HG02798 (cell line): ENCODE measurements around the gene F2RL3.
"Not testable (repeated sequence)": the region's sequence is repeated elsewhere in the genome, so short reads cannot be mapped to it uniquely, and the experiment has no call there.

Experiments used
- ATAC-seq: cut with Tn5 transposase; IDR thresholded peaks from one replicate; pipeline ENCODE4 v1.9.1; 2021; ENCODE audit warnings: mild to moderate bottlenecking; ENCODE audit not compliant: unreplicated experiment, poor library complexity

The F2RL3 gene

DNA sequence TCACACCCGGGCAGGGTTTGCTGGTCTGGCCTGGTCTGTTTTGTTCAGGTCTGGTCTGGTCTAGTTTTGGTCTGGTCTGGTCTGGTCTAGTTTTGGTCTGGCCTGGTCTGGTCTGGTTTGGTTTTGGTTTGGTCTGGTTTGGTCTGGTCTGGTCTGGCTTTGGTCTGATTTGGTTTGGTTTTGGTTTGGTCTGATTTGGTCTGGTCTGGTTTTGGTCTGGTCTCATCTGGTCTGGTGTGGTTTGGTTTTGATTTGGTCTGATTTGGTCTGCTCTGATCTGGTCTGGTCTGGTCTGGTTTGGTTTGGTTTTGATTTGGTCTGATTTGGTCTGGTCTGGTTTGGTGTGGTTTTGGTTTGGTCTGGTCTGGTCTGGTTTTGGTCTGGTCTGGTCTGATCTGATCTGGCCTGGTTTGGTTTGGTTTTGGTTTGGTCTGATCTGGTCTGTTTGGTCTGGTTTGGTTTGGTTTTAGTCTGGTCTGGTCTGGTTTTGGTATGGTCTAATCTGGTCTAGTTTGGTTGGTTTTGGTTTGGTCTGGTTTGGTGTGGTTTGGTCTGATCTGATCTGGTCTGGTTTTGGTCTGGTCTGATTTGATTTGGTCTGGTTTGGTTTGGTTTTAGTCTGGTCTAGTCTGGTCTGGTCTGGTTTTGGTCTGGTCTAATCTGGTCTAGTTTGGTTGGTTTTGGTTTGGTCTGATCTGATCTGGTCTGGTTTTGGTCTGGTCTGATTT is 14.4 kb upstream of the F2RL3 start:
- ATAC-seq = no peak

DNA sequence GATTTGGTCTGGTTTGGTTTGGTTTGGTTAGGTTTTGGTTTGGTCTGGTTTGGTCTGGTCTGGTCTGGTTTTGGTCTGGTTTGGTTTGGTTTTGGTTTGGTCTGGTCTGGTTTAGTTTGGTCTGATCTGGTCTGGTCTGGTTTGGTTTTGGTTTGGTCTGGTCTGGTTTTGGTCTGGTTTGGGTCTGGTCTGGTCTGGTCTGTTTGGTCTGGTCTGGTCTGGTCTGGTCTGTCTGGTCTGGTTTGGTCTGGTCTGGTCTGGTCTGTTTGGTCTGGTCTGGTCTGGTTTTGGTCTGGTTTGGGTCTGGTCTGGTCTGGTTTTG is 13.9 kb upstream of the F2RL3 start:
- not testable (repeated sequence) for ATAC-seq

DNA sequence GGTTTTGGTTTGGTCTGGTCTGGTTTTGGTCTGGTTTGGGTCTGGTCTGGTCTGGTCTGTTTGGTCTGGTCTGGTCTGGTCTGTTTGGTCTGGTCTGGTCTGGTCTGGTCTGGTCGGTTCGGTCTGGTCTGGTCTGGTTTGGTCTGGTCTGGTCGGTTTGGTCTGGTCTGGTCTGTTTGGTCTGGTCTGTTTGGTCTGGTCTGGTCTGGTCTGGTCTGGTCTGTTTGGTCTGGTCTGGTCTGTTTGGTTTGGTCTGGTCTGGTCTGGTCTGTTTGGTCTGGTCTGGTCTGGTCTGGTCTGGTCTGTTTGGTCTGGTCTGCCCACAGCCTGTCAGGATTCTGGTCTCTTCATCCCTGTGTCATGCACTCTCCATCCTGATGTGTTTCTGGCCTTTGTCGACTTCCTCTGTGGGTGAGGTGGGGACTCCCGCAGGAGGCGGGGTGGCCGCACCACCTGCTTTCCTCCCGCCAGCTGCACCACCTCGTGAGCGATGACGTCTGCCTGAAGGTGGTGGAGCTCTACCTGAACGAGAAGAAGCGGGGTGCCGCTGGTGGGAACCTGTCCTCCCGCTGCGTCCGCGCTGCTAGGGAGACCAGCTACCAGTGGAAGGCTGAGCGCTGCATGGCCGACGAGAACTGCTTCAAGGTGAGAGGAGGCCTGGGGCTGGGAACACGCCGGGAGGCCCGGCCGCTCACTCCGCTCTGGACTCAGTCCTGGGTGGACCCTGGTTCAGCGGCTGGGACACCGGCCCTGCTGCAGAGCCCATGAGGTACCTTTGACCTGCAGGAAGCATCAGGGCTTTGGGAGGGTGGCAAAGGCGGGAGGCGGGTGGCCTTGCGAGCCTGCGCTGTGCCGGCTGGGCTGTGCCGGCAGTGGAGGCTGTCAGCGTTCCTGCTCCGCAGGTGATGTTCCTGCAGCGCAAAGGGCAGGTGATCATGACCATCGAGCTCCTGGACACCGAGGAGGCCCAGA is 12.9 kb upstream of the F2RL3 start:
- ATAC-seq = no peak

DNA sequence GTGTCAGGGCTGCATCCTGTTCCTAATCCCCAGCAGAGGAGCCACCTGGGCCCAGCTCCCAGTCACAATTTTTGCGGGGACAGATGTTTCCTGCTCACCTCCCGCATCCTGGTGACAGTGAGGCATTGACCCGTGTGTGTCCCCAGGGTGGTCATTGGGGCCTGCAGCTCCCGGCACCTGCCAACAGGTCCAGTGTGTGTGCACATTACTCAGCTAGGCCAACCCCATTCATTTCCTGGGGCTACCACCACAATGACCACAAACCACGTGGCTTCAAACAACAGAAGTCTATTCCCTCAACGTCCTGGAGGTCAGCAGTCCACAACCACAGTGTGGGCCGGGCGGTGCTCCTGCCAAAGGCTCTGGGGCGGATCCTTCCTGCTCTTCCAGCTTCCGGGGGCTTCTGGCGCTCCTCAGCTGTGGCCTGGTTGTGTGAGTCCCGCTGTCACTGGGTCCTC is 11.9 kb upstream of the F2RL3 start:
- ATAC-seq = no peak

DNA sequence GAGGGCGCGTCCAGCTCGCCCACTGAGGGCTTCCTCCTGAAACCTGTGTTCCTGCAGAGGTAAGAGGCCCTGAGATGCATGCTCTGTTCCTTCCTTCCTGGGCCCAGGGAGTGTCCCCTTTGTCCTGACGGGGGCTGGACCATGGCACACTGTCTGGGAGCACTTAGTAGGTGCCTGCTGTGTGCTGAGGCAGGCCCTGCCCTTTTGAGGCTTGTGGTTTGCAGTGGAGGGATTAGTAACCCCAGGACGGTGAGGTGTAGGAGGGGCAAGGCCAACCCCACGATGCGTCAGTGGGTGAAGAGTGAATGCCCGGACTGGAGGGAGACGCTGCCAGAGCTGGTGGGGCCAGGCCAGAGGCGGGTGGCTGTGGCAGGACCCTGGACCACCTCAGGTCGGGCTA is 11.2 kb upstream of the F2RL3 start:
- ATAC-seq = no peak

DNA sequence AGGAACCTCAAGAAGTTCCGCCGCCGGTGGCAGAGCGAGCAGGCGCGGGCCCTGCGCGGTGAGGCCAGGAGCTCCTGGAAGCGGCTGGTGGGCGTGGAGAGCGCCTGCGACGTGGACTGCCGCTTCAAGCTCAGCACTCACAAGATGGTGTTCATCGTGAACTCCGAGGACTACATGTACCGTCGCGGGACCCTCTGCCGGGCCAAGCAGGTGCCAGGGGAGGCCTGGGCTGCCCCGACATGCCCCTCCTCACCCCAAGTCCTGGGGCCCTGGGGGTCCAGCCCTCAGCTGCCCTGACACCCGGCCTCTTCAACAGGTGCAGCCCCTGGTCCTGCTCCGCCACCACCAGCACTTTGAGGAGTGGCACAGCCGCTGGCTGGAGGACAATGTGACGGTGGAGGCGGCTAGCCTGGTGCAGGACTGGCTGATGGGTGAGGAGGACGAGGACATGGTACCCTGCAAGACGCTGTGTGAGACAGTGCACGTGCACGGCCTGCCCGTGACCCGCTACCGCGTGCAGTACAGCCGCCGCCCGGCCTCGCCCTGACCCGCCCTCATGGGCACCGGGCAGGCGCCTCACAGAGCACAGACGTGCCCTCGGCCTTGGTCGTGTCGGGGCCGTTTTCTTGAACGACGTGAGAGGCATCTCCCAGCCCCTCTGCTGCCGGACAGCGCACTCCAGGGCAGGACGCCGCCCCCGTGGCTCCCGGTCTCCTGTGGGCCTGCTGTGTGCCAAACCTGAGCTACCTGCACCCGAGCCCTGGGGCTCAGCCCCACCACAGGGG is 10.4 kb upstream of the F2RL3 start:
- ATAC-seq = no peak

DNA sequence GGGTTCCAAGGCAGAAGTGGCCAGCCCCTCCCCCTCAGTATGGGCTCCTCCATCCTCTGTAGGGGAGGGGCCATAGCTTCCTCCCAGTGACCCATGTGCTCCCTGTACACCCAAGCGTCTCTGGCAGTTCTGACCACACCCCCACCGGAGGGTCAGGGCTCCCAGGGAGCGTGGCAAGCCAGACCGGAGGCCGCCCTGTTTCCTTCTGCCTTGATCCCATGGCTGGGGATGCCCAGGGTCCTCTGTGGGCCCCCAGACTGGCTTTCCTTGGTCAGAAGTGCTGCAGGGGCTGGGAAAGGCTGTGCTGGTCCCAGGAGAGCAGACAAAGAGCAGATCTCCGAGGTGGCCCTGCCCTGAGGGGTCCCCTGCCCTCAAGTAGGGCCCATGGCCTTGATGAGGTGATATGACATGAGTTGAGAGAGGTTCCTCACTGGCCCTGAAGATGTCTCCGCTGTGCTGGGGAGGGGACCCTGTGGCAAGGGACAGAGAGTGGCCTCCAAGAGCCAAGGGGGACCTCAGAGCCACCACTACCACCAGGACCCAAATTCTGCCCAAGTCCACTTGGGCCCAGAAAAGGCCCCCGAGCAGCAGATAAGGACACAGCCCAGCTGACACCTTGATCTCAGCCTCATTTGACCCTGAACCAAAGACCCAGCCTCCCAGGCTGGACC is 7.8 kb upstream of the F2RL3 start:
- no peak for ATAC-seq

DNA sequence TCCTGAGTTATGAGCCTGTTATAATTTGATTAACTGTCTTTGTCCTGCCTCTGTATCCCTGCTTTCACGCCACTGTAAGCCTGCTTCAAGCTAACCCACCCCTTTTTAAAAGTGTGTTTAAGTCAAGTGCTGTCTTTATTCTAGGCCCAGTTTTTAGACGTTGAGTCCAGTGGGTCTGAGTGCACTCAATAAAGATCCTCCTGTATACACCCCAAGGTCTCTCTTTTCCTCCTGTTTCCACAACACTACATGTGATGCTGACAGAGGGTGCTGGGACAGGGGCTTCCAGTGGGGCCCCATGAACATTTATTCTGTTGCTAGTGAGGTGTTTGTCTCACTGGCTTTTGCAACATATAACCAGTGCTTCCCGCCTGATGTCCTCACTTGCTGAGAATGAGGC is 6.7 kb upstream of the F2RL3 start:
- ATAC-seq = no peak

DNA sequence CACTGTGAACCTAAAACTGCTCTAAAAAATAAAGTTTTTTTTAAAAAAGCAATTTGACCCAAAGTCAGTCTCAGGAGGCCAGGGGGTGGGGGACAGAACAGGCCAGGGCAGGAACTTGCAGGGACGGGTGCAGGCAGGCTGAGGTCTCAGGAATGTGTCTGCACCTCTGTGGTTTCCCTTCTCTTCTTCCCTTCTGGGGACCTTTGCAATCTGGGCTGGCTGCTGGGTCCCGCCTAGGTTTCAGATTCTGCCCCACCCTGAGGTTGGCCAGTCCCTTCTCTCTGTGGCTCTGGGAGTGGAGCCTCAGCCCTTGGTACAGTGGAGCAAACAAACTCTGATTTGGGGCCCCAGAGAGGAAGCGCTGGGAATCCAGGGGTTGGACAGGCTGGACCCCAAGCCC is 5.3 kb upstream of the F2RL3 start:
- no peak for ATAC-seq

DNA sequence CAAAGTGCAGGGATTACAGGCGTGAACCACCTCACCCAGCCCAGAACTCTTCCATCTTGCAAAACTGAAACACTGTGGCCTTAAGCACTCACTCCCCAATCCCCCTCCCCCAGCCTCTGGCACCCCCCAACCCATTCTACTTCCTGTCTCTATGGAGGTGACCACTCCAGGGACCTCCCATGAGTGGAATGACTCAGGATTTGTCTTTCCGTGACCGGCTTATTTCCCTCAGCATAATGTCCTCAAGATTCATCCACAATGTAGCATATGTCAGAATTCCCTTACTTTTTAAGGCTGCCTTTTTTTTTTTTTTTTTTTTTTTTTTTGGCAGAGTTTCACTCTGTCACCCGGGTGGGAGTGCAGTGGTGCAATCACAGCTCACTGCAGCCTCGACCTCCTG is 3.6 kb upstream of the F2RL3 start:
- no peak for ATAC-seq

DNA sequence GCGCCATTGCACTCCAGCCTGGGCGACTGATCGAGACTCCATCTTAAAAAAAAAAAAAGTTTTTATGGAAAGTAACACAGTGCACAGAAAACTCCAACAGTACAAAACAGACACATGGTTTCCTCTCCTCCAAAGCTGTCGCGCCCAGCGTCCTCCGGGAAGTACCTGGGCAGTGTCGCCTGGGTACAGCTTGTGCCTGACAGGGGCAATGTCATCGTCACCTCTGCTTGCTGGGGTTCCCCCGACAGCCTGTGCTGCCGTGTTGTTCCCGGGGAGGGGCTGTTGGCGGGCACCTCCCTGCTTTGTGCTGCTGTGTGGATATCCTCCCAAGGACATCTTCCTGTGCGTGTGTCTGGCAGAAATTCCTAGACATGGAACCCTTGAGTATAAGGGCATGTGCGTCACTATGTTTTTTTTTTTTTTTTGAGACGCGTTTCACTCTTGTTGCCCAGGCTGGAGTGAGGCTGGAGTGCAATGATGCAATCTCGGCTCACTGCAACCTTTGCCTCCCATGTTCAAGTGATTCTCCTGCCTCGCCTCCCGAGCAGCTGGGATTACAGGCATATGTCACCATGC is 2.4 kb upstream of the F2RL3 start:
- no peak for ATAC-seq

DNA sequence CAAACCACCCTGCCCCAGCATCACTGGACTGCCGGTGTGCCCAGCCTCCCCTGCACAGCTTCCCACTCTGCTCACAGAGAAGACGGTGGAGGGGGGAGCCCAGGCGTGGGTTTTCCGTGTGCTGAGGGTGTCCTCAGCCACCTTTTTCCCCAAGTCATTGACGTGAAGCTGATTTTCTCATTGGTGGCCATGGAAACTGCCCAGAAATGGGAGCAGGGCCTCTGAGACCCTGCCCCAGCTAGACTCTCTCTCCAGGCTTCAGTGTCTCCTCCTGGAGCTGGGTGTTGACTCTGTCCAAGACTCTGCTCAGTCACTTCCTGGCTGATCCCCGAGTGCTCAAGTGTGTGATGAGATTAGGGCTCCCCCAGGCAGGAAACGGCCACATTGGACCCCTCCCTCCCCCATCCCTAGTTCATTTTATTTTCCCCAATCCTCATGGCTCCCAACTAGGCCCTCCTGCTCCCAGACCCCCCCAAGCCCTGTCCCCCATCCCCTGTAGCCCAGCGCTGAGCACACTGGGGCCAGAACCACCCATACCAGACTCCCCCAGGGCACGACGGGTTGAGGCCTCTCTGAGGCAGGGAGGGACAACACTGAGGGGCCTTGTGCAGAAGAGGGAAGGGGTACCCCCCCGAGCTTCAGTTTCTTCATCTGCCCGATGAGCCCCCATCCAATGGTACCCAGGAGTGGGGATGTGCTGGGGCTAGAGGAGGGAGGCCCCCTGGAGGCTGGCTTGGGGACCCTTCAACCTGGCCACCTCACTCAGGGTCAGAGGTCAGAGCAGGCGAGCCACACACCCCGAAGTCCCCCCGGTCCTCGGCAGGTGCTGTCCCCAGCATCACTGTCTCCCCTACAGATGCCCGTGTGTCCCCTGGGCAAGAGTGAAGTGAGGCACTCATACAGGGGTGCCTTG is 1.2 kb upstream of the F2RL3 start:
- no peak for ATAC-seq

DNA sequence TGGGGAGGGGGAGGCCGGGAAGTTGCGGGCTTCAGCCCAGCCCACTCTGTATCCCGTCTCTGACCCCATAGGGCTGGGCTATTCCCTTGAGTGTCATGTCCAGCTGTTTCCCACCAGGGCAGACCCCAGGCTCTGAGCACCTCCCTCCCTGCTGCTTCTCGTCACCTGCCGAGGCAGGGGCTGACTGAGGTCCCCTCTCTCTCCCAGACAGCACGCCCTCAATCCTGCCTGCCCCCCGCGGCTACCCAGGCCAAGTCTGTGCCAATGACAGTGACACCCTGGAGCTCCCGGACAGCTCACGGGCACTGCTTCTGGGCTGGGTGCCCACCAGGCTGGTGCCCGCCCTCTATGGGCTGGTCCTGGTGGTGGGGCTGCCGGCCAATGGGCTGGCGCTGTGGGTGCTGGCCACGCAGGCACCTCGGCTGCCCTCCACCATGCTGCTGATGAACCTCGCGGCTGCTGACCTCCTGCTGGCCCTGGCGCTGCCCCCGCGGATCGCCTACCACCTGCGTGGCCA is 625 bp downstream of the F2RL3 start:
- no peak for ATAC-seq

DNA sequence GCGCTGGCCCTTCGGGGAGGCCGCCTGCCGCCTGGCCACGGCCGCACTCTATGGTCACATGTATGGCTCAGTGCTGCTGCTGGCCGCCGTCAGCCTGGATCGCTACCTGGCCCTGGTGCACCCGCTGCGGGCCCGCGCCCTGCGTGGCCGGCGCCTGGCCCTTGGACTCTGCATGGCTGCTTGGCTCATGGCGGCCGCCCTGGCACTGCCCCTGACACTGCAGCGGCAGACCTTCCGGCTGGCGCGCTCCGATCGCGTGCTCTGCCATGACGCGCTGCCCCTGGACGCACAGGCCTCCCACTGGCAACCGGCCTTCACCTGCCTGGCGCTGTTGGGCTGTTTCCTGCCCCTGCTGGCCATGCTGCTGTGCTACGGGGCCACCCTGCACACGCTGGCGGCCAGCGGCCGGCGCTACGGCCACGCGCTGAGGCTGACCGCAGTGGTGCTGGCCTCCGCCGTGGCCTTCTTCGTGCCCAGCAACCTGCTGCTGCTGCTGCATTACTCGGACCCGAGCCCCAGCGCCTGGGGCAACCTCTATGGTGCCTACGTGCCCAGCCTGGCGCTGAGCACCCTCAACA is 1.2 kb downstream of the F2RL3 start:
- no peak for ATAC-seq

DNA sequence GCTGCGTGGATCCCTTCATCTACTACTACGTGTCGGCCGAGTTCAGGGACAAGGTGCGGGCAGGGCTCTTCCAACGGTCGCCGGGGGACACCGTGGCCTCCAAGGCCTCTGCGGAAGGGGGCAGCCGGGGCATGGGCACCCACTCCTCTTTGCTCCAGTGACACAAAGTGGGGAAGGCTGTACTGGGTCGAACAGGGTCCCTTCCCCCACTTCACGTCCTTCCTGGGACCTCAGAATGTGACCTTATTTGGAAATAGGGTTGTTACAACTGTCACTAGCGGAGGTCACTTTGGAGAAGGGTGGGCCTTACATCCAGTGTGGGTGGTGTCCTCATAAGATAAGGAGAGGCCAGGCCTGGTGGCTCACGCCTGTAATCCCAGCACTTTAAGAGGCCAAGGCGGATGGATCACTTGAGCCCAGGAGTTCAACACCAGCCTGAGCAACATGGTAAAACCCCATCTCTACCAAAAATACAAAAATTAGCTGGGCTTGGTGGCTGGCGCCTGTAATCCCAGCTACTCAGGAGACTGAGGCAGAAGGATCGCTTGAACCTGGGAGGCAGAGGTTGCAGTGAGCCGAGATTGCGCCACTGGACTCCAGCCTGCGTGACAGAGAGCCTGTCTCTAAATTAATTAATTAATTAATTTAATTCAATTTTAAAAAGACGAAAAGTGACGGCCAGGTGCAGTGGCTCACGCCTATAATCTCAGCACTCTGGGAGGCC is 1.8 kb downstream of the F2RL3 start:
- no peak for ATAC-seq

DNA sequence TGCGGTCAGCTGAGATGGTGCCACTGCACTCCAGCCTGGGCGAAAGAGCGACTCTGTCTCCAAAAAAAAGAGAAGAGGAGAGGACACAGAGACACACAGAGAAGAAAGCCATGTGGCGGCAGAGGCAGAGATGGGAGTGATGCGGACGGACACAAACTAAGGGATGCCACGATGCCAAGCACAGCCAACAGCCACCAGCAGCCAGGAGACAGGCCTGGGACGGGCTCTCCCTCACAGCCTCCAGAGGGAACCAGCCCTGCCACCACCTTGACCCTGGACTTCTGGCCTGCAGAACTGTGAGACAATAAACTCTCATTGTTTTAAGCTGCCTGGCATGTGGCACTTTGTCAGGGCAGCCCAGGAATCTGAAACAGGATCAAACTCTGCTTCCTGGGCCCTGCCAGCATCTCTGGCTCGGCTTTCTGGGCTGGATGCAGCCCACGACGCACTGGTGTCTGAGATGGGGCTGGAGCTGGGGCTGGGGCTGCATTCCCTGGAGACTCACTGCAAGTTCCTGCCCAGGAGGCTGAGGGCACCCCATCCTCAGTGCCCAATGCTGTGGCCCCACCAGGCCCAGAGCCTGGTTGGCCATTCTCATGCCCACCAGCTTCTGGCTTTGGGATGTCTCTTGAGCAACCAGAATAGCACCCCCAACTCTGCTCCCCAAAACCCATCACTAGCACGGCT is 3.0 kb downstream of the F2RL3 start:
- no peak for ATAC-seq

DNA sequence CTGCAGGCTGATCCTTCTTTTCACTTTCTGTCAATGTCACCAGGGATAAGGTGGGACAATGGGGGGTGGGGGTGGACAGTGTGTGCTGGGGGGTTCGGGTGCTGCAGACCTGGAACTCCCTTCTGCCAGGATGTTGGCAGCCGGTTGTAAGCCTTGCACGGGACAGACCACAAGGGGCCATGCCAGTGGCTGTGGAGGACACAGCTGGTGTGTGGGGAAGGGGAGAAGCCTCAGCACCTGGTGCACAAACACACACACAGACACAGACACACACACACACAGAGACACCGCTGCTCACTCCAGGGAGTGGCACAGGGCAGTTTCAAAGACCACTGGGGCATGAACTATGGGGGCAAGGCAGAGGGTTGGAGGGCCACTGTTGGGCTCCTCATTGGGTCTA is 3.6 kb downstream of the F2RL3 start:
- ATAC-seq = no peak
